ENCODE measurements around the gene CREB5. TPM values are rescaled to one million over a fixed set of nuclear protein-coding genes. Genes with fewer than 3 reads are reported as not detected.

Gene CREB5
- polyA plus RNA-seq, 1 donor from 2014 or later: 3.7 TPM

- Histone ChIP-seq H3K9me3 (ENCODE audit: low read length) (no peaks in the 10 kb centered on the region), H3K79me2 (replicated peaks; ENCODE audit: insufficient read depth, low read length) (no peaks in the 10 kb centered on the region), H3K27me3 (ENCODE audit: insufficient read depth, low read depth, low read length) (peaks cover 13% of the 10 kb centered on the region), H2AFZ (ENCODE audit: low read depth, low read length) (no peak overlapping the region), H3K27ac (ENCODE audit: low read length) (no peak overlapping the region), H3K9ac (ENCODE audit: low read length) (no peak overlapping the region), H4K20me1 (ENCODE audit: insufficient read depth) (no peaks in the 10 kb centered on the region), H3K4me3 (ENCODE audit: low read length) (no peak overlapping the region), H3K36me3 (ENCODE audit: insufficient read depth, low read length) (no peaks in the 10 kb centered on the region), H3K4me2 (ENCODE audit: low read length) (no peak overlapping the region), H3F3A (ENCODE audit: insufficient read depth, low read length, poor library complexity, severe bottlenecking) (no peaks in the 10 kb centered on the region), H3K9me2 (ENCODE audit: insufficient read depth, low read length) (no peaks in the 10 kb centered on the region)
- TF ChIP-seq EP300 (conservative IDR thresholded peaks at IDR 0.05; ENCODE audit: poor library complexity, severe bottlenecking) (no peak), RAD21 (conservative IDR thresholded peaks at IDR 0.05) (no peak), SMC3 (conservative IDR thresholded peaks at IDR 0.05; ENCODE audit: poor library complexity) (no peak), TAF1 (IDR thresholded peaks at IDR 0.05; ENCODE audit: low read depth) (no peak), POLR2AphosphoS5 (IDR thresholded peaks at IDR 0.05) (no peak), CTCF (IDR thresholded peaks at IDR 0.05; ENCODE audit: poor library complexity, severe bottlenecking) (no peak), MXI1 (conservative IDR thresholded peaks at IDR 0.05; ENCODE audit: poor library complexity, severe bottlenecking) (no peak), REST (IDR thresholded peaks at IDR 0.05; ENCODE audit: borderline replicate concordance) (no peak), EZH2 (IDR thresholded peaks at IDR 0.05; ENCODE audit: borderline replicate concordance, insufficient read depth, low read length, poor library complexity, severe bottlenecking) (no peak)
Observed at GRCh38 chr7:28382144-28382543, 30.2 kb upstream of the CREB5 start.

- Histone ChIP-seq H3K36me3 (ENCODE audit: insufficient read depth, low read length) (no peaks in the 10 kb centered on the region), H3K4me3 (ENCODE audit: low read length) (no peak overlapping the region), H3K9ac (ENCODE audit: low read length) (no peak overlapping the region), H3K9me3 (ENCODE audit: low read length) (no peaks in the 10 kb centered on the region), H4K20me1 (ENCODE audit: insufficient read depth) (no peaks in the 10 kb centered on the region), H3K4me2 (ENCODE audit: low read length) (no peak overlapping the region), H3K27me3 (ENCODE audit: insufficient read depth, low read depth, low read length) (peaks cover 13% of the 10 kb centered on the region), H3F3A (ENCODE audit: insufficient read depth, low read length, poor library complexity, severe bottlenecking) (no peaks in the 10 kb centered on the region), H3K79me2 (replicated peaks; ENCODE audit: insufficient read depth, low read length) (no peaks in the 10 kb centered on the region), H2AFZ (ENCODE audit: low read depth, low read length) (no peak overlapping the region), H3K27ac (ENCODE audit: low read length) (no peak overlapping the region), H3K9me2 (ENCODE audit: insufficient read depth, low read length) (no peaks in the 10 kb centered on the region)
- no peak for TF ChIP-seq CTCF (IDR thresholded peaks at IDR 0.05; ENCODE audit: poor library complexity, severe bottlenecking)
- TF ChIP-seq EZH2 (IDR thresholded peaks at IDR 0.05; ENCODE audit: borderline replicate concordance, insufficient read depth, low read length, poor library complexity, severe bottlenecking): no peak
- TF ChIP-seq MXI1 (conservative IDR thresholded peaks at IDR 0.05; ENCODE audit: poor library complexity, severe bottlenecking): no peak
- TF ChIP-seq SMC3 (conservative IDR thresholded peaks at IDR 0.05; ENCODE audit: poor library complexity): no peak
- no peak for TF ChIP-seq POLR2AphosphoS5 (IDR thresholded peaks at IDR 0.05)
- no peak for TF ChIP-seq EP300 (conservative IDR thresholded peaks at IDR 0.05; ENCODE audit: poor library complexity, severe bottlenecking)
- no peak for TF ChIP-seq RAD21 (conservative IDR thresholded peaks at IDR 0.05)
- no peak for TF ChIP-seq TAF1 (IDR thresholded peaks at IDR 0.05; ENCODE audit: low read depth)
- no peak for TF ChIP-seq REST (IDR thresholded peaks at IDR 0.05; ENCODE audit: borderline replicate concordance)
Observed at GRCh38 chr7:28383975-28384374, 28.3 kb upstream of the CREB5 start.
